HG02763 (cell line): ENCODE data around the gene ZNF346.

Experiments used
- ATAC-seq: cut with Tn5 transposase; IDR thresholded peaks from one replicate; pipeline ENCODE4 v1.9.1; 2021; ENCODE audit warnings: mild to moderate bottlenecking, moderate library complexity; ENCODE audit not compliant: unreplicated experiment

The ZNF346 gene

GRCh38 chr5:177112589-177113220 is 90.2 kb downstream of the ZNF346 start:
- ATAC-seq: no peak

- no peak for ATAC-seq
Observed at GRCh38 chr5:177113566-177114424, 91.3 kb downstream of the ZNF346 start.

GRCh38 chr5:177116631-177117373 is 94.3 kb downstream of the ZNF346 start:
- ATAC-seq: no peak

GRCh38 chr5:177117441-177118045 is 95.0 kb downstream of the ZNF346 start:
- ATAC-seq: no peak

GRCh38 chr5:177122566-177122965 is 100.1 kb downstream of the ZNF346 start:
- ATAC-seq: no peak

GRCh38 chr5:177123789-177124485 is 101.4 kb downstream of the ZNF346 start:
- ATAC-seq: no peak

- ATAC-seq: no peak
Observed at GRCh38 chr5:177124486-177124991, 102.0 kb downstream of the ZNF346 start.

GRCh38 chr5:177126771-177127170 is 104.3 kb downstream of the ZNF346 start:
- no peak for ATAC-seq

GRCh38 chr5:177128551-177128981 is 106.1 kb downstream of the ZNF346 start:
- no peak for ATAC-seq

- no peak for ATAC-seq
Observed at GRCh38 chr5:177130211-177131018, 107.9 kb downstream of the ZNF346 start.
